SK-N-SH treated with all-trans-retinoic acid at 6 μM for 48 hours (cell line): ENCODE results near the gene MILR1.

Experiments
- ARNTL ChIP-seq: fragments of 450-650 bp; formaldehyde crosslinking; IDR thresholded peaks from 2 replicates; pipeline ENCODE4 v1.5.0; 2020; ENCODE audit warnings: low read depth, mild to moderate bottlenecking, moderate library complexity, borderline replicate concordance
- BACH2 ChIP-seq: fragments of 250-450 bp; sonication (Bioruptor Pico); IDR thresholded peaks from 2 replicates; pipeline ENCODE4 v1.9.0; 2021; ENCODE audit warnings: mild to moderate bottlenecking, borderline replicate concordance
- CSDC2 ChIP-seq: fragments of 250-450 bp; sonication (Bioruptor Pico); IDR thresholded peaks from 2 replicates; pipeline ENCODE4 v1.5.0; 2020; ENCODE audit warnings: mild to moderate bottlenecking, moderate library complexity
- GLIS3 ChIP-seq: fragments of 250-450 bp; sonication (Bioruptor Pico); IDR thresholded peaks from 2 replicates; pipeline ENCODE4 v1.5.0; 2020; ENCODE audit warnings: mild to moderate bottlenecking, moderate library complexity
- OSR1 ChIP-seq: fragments of 250-450 bp; sonication (Bioruptor Pico); IDR thresholded peaks from 2 replicates; pipeline ENCODE4 v1.8.0; 2022; ENCODE audit warnings: moderate library complexity, mild to moderate bottlenecking, inconsistent platforms
- PPARA ChIP-seq: fragments of 250-450 bp; sonication (Bioruptor Pico); IDR thresholded peaks from 2 replicates; pipeline ENCODE4 v1.5.0; 2020; ENCODE audit warnings: mild to moderate bottlenecking, borderline replicate concordance
- RARB ChIP-seq: fragments of 250-450 bp; sonication (Bioruptor Pico); IDR thresholded peaks from 2 replicates; pipeline ENCODE4 v1.8.0; 2021; ENCODE audit warnings: mild to moderate bottlenecking, moderate library complexity
- TCF4 ChIP-seq: fragments of 250-450 bp; sonication (Bioruptor Pico); IDR thresholded peaks from 2 replicates; pipeline ENCODE4 v1.8.0; 2021; ENCODE audit warnings: mild to moderate bottlenecking, moderate library complexity, borderline replicate concordance
- ZFP3 ChIP-seq: fragments of 250-450 bp; sonication (Bioruptor Pico); IDR thresholded peaks from 2 replicates; pipeline ENCODE4 v1.5.0; 2020; ENCODE audit warnings: mild to moderate bottlenecking, moderate library complexity
- TF ChIP-seq, protein P1 (sequence below): fragments of 250-450 bp; sonication (Bioruptor Pico); IDR thresholded peaks from 2 replicates; pipeline ENCODE4 v1.5.1; 2021; ENCODE audit warnings: mild to moderate bottlenecking, moderate library complexity
- TF ChIP-seq, protein P2 (sequence below): fragments of 250-450 bp; sonication (Bioruptor Pico); IDR thresholded peaks from 2 replicates; pipeline ENCODE4 v1.8.0; 2020; ENCODE audit warnings: mild to moderate bottlenecking, moderate library complexity, borderline replicate concordance
- TF ChIP-seq, protein P3 (sequence below): fragments of 250-450 bp; sonication (Bioruptor Pico); IDR thresholded peaks from 2 replicates; pipeline ENCODE4 v1.5.1; 2020; ENCODE audit warnings: low read depth, mild to moderate bottlenecking, moderate library complexity

DNA sequence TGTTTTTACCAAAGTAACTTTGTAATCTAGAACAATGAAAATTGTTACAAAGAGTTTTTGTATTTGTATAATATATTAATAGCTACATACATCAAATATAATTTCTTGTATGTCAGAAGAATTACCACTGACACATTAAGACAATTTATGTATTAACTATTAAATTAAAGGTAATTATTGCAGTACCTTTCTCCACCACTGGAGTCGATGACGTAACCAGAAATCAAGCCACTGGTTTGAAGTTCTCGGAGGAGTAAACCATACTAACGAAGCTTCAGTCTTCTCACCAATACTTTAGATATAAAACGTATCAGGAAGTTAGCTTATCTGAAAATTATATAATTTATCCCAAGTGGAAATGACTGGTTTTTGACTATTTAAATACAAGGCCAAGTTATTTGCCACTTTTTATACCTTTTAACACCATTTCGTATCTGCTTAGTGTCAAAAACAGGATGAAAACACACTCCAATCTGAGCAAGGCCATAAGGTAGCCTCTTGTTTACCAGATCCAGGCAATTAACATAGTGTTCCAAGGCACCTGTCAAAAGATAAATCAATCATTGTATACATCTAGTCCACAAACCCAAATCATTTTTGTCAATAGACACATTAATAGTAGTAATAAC, 43.7 kb downstream of the MILR1 start:
- TF ChIP-seq, protein P1, sequence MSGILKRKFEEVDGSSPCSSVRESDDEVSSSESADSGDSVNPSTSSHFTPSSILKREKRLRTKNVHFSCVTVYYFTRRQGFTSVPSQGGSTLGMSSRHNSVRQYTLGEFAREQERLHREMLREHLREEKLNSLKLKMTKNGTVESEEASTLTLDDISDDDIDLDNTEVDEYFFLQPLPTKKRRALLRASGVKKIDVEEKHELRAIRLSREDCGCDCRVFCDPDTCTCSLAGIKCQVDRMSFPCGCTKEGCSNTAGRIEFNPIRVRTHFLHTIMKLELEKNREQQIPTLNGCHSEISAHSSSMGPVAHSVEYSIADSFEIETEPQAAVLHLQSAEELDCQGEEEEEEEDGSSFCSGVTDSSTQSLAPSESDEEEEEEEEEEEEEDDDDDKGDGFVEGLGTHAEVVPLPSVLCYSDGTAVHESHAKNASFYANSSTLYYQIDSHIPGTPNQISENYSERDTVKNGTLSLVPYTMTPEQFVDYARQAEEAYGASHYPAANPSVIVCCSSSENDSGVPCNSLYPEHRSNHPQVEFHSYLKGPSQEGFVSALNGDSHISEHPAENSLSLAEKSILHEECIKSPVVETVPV (CRISPR knock-in tag), result no peak
- TF ChIP-seq PPARA, result no peak
- TF ChIP-seq ZFP3, result no peak
- TF ChIP-seq, protein P2, sequence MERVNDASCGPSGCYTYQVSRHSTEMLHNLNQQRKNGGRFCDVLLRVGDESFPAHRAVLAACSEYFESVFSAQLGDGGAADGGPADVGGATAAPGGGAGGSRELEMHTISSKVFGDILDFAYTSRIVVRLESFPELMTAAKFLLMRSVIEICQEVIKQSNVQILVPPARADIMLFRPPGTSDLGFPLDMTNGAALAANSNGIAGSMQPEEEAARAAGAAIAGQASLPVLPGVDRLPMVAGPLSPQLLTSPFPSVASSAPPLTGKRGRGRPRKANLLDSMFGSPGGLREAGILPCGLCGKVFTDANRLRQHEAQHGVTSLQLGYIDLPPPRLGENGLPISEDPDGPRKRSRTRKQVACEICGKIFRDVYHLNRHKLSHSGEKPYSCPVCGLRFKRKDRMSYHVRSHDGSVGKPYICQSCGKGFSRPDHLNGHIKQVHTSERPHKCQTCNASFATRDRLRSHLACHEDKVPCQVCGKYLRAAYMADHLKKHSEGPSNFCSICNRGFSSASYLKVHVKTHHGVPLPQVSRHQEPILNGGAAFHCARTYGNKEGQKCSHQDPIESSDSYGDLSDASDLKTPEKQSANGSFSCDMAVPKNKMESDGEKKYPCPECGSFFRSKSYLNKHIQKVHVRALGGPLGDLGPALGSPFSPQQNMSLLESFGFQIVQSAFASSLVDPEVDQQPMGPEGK, result no peak
- TF ChIP-seq RARB (CRISPR knock-in tag), result no peak
- TF ChIP-seq BACH2 (CRISPR knock-in tag), result no peak
- TF ChIP-seq, protein P3, sequence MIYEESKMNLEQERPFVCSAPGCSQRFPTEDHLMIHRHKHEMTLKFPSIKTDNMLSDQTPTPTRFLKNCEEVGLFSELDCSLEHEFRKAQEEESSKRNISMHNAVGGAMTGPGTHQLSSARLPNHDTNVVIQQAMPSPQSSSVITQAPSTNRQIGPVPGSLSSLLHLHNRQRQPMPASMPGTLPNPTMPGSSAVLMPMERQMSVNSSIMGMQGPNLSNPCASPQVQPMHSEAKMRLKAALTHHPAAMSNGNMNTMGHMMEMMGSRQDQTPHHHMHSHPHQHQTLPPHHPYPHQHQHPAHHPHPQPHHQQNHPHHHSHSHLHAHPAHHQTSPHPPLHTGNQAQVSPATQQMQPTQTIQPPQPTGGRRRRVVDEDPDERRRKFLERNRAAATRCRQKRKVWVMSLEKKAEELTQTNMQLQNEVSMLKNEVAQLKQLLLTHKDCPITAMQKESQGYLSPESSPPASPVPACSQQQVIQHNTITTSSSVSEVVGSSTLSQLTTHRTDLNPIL (CRISPR knock-in tag), result no peak
- no peak for TF ChIP-seq ARNTL (CRISPR knock-in tag)
- TF ChIP-seq GLIS3, result no peak
- no peak for TF ChIP-seq TCF4 (CRISPR knock-in tag)
- TF ChIP-seq OSR1 (CRISPR knock-in tag), result no peak
- no peak for TF ChIP-seq CSDC2
